ENCODE data around the gene BPIFB6. TPM values are rescaled to one million over a fixed set of nuclear protein-coding genes. Genes with fewer than 3 reads are reported as not detected.

BPIFB6 gene
- polyA plus RNA-seq, 2 of the 4 experiments (the other 2 are of a cell fraction): not detected

DNA sequence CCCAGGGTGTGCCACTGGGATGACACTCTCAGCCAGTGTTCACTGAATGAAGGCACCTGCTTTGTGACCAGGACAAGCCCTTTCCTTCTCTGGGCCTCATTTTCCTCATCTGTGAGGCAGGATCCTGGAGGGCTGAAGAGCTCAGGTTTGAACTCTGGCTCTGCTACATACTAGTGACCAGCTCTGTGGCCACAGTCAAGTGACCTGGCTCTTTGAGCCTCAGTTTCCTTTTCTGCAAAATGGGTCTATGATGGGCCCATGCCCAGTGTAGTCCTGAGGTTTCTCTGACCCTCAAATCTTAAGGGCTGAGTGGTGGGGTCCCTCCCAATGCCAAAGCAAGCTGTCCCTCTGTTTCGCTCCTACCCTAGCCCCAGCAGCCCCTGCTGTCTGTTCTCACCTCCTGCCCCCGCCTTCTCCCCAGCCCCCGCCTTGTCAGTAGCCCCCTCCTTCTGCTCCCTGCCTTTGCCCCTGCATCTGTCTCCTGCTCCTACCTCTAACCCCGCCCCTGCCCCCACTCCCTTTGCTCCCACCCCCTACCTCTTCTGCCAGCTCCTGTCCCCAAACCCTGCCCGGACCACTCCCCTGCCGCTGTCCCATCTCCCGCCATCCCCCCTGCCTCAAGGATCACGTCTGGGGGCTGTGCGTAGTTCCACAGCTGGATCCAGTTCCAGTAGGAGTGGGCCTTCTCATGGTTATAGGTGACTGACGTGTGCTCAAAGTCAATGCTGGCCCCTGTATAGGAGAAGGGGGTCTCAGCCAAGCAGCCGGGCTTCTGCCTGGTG lies 44.2 kb upstream of the BPIFB6 start:
- no peak overlapping the region for H3K4me3 ChIP-seq
- ChIA-PET CTCF (interaction anchor here (0.6 to 1.3 kb wide), 5 partner anchors 8 to 20 kb away, joined by 3 to 5 read pairs (median 3); no protein-coding TSS in a partner anchor), POLR2A (no interaction called here)
- ATAC-seq (no peak), DNase-seq (ENCODE audit: low read depth in 1 of 2, low spot score in 1 of 2) (no peak), FAIRE-seq (no peak)
- no peak overlapping the region for H3K4me2 ChIP-seq
- WGBS (ENCODE audit: missing lambda C conversion rate): 73% methylated on average over 3 of the region's 11 CpGs
- no peak for TF ChIP-seq RCOR1 (IDR thresholded peaks at IDR 0.05; ENCODE audit: low read depth, low read length)
- no peak for TF ChIP-seq ZSCAN20 (CRISPR knock-in tag; IDR thresholded peaks at IDR 0.05)
- no peak for TF ChIP-seq HOXB5 (CRISPR knock-in tag; IDR thresholded peaks at IDR 0.05)
- no peak for TF ChIP-seq KDM5A (IDR thresholded peaks at IDR 0.05)
- TF ChIP-seq ZNF302 (CRISPR knock-in tag; IDR thresholded peaks at IDR 0.05): no peak
- TF ChIP-seq, protein P1, sequence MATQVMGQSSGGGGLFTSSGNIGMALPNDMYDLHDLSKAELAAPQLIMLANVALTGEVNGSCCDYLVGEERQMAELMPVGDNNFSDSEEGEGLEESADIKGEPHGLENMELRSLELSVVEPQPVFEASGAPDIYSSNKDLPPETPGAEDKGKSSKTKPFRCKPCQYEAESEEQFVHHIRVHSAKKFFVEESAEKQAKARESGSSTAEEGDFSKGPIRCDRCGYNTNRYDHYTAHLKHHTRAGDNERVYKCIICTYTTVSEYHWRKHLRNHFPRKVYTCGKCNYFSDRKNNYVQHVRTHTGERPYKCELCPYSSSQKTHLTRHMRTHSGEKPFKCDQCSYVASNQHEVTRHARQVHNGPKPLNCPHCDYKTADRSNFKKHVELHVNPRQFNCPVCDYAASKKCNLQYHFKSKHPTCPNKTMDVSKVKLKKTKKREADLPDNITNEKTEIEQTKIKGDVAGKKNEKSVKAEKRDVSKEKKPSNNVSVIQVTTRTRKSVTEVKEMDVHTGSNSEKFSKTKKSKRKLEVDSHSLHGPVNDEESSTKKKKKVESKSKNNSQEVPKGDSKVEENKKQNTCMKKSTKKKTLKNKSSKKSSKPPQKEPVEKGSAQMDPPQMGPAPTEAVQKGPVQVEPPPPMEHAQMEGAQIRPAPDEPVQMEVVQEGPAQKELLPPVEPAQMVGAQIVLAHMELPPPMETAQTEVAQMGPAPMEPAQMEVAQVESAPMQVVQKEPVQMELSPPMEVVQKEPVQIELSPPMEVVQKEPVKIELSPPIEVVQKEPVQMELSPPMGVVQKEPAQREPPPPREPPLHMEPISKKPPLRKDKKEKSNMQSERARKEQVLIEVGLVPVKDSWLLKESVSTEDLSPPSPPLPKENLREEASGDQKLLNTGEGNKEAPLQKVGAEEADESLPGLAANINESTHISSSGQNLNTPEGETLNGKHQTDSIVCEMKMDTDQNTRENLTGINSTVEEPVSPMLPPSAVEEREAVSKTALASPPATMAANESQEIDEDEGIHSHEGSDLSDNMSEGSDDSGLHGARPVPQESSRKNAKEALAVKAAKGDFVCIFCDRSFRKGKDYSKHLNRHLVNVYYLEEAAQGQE (IDR thresholded peaks at IDR 0.05): no peak
- TF ChIP-seq FOSB (CRISPR knock-in tag; IDR thresholded peaks at IDR 0.05): no peak
- no peak for TF ChIP-seq CBX2 (IDR thresholded peaks at IDR 0.05; ENCODE audit: borderline replicate concordance, low read depth)
- no peak for TF ChIP-seq EP300 (IDR thresholded peaks at IDR 0.05)
- no peak for TF ChIP-seq MAFK (IDR thresholded peaks at IDR 0.05; ENCODE audit: partially characterized antibody)
- no peak for TF ChIP-seq CHD4 (IDR thresholded peaks at IDR 0.05; ENCODE audit: borderline replicate concordance)
- TF ChIP-seq JUNB (IDR thresholded peaks at IDR 0.05): no peak
- no peak for TF ChIP-seq CEBPB (IDR thresholded peaks at IDR 0.05)
- TF ChIP-seq MYC (IDR thresholded peaks at IDR 0.05; ENCODE audit: borderline replicate concordance, low read length): no peak
- TF ChIP-seq, protein P2, sequence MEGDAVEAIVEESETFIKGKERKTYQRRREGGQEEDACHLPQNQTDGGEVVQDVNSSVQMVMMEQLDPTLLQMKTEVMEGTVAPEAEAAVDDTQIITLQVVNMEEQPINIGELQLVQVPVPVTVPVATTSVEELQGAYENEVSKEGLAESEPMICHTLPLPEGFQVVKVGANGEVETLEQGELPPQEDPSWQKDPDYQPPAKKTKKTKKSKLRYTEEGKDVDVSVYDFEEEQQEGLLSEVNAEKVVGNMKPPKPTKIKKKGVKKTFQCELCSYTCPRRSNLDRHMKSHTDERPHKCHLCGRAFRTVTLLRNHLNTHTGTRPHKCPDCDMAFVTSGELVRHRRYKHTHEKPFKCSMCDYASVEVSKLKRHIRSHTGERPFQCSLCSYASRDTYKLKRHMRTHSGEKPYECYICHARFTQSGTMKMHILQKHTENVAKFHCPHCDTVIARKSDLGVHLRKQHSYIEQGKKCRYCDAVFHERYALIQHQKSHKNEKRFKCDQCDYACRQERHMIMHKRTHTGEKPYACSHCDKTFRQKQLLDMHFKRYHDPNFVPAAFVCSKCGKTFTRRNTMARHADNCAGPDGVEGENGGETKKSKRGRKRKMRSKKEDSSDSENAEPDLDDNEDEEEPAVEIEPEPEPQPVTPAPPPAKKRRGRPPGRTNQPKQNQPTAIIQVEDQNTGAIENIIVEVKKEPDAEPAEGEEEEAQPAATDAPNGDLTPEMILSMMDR (IDR thresholded peaks at IDR 0.05): no peak
- H3K9me3 ChIP-seq: no peaks in the 10 kb centered on the region
- H3K4me1 ChIP-seq: no peaks in the 10 kb centered on the region
- no peak overlapping the region for H3K27ac ChIP-seq

DNA sequence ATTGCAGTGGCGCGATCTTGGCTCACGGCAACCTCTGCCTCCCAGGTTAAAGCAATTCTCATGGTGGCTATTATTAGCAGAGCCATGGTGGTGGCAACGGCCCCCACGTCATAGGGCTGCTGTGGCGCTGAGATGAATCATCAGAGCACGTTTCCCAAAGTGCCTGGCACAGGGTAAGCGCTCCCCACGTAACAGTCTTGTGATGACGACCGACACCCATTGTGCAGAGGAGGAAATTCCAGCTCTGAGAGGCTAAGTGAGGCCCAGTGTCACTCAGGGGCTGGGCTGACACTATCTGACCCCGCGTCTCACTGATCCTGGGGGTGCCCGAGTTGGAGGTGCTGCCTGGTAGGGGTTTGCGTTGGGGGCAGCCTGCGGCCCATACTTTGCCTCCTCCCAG lies 43.4 kb upstream of the BPIFB6 start:
- 74% methylated on average over 16 of the region's 16 CpGs for WGBS (ENCODE audit: missing lambda C conversion rate)
- Histone ChIP-seq H3K9me3 (no peaks in the 10 kb centered on the region), H3K4me1 (no peaks in the 10 kb centered on the region), H3K4me2 (no peak overlapping the region), H3K27ac (no peak overlapping the region), H3K4me3 (no peak overlapping the region)
- POLR2A ChIA-PET: no interaction called here
- ATAC-seq: no peak
- CTCF ChIA-PET: no interaction called here
- FAIRE-seq: no peak
- no peak for TF ChIP-seq JUNB (IDR thresholded peaks at IDR 0.05)
- TF ChIP-seq RARB (CRISPR knock-in tag; IDR thresholded peaks at IDR 0.05): no peak
- TF ChIP-seq, protein P3, sequence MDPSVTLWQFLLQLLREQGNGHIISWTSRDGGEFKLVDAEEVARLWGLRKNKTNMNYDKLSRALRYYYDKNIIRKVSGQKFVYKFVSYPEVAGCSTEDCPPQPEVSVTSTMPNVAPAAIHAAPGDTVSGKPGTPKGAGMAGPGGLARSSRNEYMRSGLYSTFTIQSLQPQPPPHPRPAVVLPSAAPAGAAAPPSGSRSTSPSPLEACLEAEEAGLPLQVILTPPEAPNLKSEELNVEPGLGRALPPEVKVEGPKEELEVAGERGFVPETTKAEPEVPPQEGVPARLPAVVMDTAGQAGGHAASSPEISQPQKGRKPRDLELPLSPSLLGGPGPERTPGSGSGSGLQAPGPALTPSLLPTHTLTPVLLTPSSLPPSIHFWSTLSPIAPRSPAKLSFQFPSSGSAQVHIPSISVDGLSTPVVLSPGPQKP (IDR thresholded peaks at IDR 0.05; ENCODE audit: low read depth, low read length): no peak
- DNase-seq (ENCODE audit: low read depth in 1 of 2, low spot score in 1 of 2): no peak

Measured in A549 (cell line).